Gastrocnemius medialis (tissue), 4 donors: ENCODE results near the gene FREM2. TPM values are rescaled to one million over a fixed set of nuclear protein-coding genes. Genes with fewer than 3 reads are reported as not detected.

Source experiments
- ATAC-seq, 2 donors: fragments of 150-250 bp; one replicate each; pipeline ENCODE4 v1.9.1; 2016
- DNase-seq, 2 donors: peaks; one replicate each; pipeline ENCODE4 v3.0.0-alpha.2; 2019
- H3K27ac ChIP-seq, 4 donors: fragments of 200-600 bp; sonication (generic); 1 replicate in 1 of 4; 2 replicates in 3 of 4; pipeline ENCODE4 v1.5.1; 2016 to 2018; ENCODE audit warnings: mild to moderate bottlenecking in 2 of 4, moderate library complexity in 1 of 4
- H3K27me3 ChIP-seq, 3 donors: fragments of 200-600 bp; sonication (generic) in 2 of 3; 1 replicate in 1 of 3; 2 replicates in 2 of 3; pipeline versions ENCODE4 v1.5.1 to v1.6.0; 2016 to 2019; ENCODE audit warnings: mild to moderate bottlenecking in 1 of 3, moderate library complexity in 1 of 3
- H3K36me3 ChIP-seq, 2 donors: fragments of 200-600 bp; sonication (generic) in 1 of 2; one replicate each; pipeline ENCODE4 v1.5.1; 2017 to 2018
- H3K4me1 ChIP-seq, 2 donors: fragments of 200-600 bp; sonication (generic) in 1 of 2; one replicate each; pipeline ENCODE4 v1.5.1; 2016 to 2017; ENCODE audit warnings: mild to moderate bottlenecking in 2 of 2
- H3K4me3 ChIP-seq, 4 donors: fragments of 200-600 bp; sonication (generic) in 3 of 4; 1 replicate in 1 of 4; 2 replicates in 3 of 4; pipeline ENCODE4 v1.5.1; 2016 to 2019; ENCODE audit warnings: mild to moderate bottlenecking in 2 of 4
- H3K9me3 ChIP-seq, 3 donors: fragments of 200-600 bp; sonication (generic) in 2 of 3; 1 replicate in 1 of 3; 2 replicates in 2 of 3; pipeline ENCODE4 v1.5.1; 2016 to 2019
- POLR2A ChIP-seq, 2 donors: fragments of 450-650 bp; IDR thresholded peaks; one replicate each; pipeline ENCODE4 v1.6.1; 2017; ENCODE audit warnings: antibody characterized with exemption in 2 of 2, mild to moderate bottlenecking in 2 of 2, moderate library complexity in 2 of 2
- in situ Hi-C, 4 donors: fragments of 200-750 bp; cut with MboI; loops; one replicate each; pipeline versions ENCODE4 v1.15.0 to v1.8.0; 2017; ENCODE audit warnings: low sequenced_read_pairs in 4 of 4
- intact Hi-C: fragments of 100-400 bp; cut with DNase I; formaldehyde crosslinking; loops from one replicate; pipeline ENCODE4 v1.15.1; 2023; ENCODE audit warnings: low total_unique reads
- total RNA-seq, 4 donors: library from RNA; depleted of rRNA; stranded (reverse); fragments of >200 nt; gene quantifications; one replicate each; pipeline versions ENCODE4 v1.1.0 to v1.2.3, GENCODE V29; 2016
- TF ChIP-seq, protein P1 (sequence below), 5 experiments: fragments of 450-650 bp in 3 of 5; fragments of 200-600 bp in 2 of 5; sonication (generic) in 2 of 5; IDR thresholded peaks in 4 of 5; conservative IDR thresholded peaks in 1 of 5; 1 replicate in 4 of 5; 2 replicates in 1 of 5; pipeline ENCODE4 v1.5.1; 2016 to 2019; ENCODE audit warnings: antibody characterized with exemption in 5 of 5, mild to moderate bottlenecking in 3 of 5, moderate library complexity in 3 of 5

Gene FREM2
- total RNA-seq, 4 donors from 2014 or later, result 1.3 to 6.4 (median 2.4) TPM

DNA sequence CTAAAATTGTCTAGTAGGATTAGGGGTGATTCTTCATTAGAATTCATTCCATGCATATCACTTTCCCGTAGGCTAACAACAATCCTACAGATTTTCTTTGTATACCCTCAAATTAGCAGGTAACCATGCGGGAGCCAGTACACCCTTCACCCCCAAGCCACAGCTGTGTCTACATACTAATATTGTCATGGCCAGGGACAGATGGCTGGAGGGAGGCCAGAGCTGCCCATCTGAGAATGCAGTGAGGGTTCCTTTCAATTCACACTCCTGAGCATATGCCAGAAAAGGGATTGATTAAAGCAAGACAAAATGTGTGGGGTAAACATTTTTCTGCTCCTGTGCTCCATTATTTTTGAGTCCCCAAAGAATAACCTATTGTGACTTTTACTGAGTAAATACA lies 68.9 kb downstream of the FREM2 start:
- Histone ChIP-seq H3K9me3 (no peaks in the 10 kb centered on the region), H3K27ac (no peak overlapping the region), H3K4me3 (no peak overlapping the region), H3K4me1 (peaks cover 8 to 12% of the 10 kb centered on the region in 2 donors), H3K27me3 (no peaks in the 10 kb centered on the region), H3K36me3 (no peaks in the 10 kb centered on the region)
- TF ChIP-seq, protein P1, sequence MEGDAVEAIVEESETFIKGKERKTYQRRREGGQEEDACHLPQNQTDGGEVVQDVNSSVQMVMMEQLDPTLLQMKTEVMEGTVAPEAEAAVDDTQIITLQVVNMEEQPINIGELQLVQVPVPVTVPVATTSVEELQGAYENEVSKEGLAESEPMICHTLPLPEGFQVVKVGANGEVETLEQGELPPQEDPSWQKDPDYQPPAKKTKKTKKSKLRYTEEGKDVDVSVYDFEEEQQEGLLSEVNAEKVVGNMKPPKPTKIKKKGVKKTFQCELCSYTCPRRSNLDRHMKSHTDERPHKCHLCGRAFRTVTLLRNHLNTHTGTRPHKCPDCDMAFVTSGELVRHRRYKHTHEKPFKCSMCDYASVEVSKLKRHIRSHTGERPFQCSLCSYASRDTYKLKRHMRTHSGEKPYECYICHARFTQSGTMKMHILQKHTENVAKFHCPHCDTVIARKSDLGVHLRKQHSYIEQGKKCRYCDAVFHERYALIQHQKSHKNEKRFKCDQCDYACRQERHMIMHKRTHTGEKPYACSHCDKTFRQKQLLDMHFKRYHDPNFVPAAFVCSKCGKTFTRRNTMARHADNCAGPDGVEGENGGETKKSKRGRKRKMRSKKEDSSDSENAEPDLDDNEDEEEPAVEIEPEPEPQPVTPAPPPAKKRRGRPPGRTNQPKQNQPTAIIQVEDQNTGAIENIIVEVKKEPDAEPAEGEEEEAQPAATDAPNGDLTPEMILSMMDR (IDR thresholded peaks at IDR 0.05 in 4 of 5, conservative IDR thresholded peaks at IDR 0.05 in 1 of 5), result no peak
- TF ChIP-seq POLR2A (IDR thresholded peaks at IDR 0.05), result no peak
- DNase-seq (no peak), ATAC-seq (no peak)
- in situ Hi-C loops (loop anchor here in 1 of 4 donors (10.0 kb wide), 1 partner anchor 59 kb away; no protein-coding TSS in a partner anchor), intact Hi-C loops (no loop called here)

DNA sequence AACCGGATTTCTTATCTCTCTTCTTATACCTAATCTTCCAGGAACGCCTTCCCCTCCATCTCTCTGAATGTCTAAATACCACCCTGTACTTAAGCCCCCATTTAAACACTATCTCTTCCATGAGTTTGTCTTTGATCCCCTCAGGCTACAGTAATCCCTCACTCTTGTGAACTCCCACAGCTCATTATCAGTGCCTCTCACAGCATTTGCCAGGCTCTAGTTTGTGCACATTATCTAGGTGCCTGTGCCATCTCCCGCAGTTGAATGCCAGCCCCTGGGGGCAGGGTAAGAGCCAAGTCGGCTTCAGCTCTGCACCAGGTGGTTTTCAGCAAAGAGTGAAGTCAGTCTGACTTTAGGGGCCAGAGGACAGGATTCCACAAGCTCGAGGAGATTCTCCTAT lies 71.4 kb downstream of the FREM2 start:
- Histone ChIP-seq H3K9me3 (no peaks in the 10 kb centered on the region), H3K4me3 (no peak overlapping the region), H3K4me1 (peaks cover 8 to 12% of the 10 kb centered on the region in 2 donors), H3K36me3 (no peaks in the 10 kb centered on the region), H3K27me3 (no peaks in the 10 kb centered on the region), H3K27ac (no peak overlapping the region)
- in situ Hi-C loops, result loop anchor here in 1 of 4 donors (10.0 kb wide), 1 partner anchor 57 kb away; no protein-coding TSS in a partner anchor
- ATAC-seq (no peak), DNase-seq (no peak)
- intact Hi-C loops, result no loop called here
- TF ChIP-seq POLR2A (IDR thresholded peaks at IDR 0.05), result no peak
- TF ChIP-seq, protein P1 (IDR thresholded peaks at IDR 0.05 in 4 of 5, conservative IDR thresholded peaks at IDR 0.05 in 1 of 5), result no peak

DNA sequence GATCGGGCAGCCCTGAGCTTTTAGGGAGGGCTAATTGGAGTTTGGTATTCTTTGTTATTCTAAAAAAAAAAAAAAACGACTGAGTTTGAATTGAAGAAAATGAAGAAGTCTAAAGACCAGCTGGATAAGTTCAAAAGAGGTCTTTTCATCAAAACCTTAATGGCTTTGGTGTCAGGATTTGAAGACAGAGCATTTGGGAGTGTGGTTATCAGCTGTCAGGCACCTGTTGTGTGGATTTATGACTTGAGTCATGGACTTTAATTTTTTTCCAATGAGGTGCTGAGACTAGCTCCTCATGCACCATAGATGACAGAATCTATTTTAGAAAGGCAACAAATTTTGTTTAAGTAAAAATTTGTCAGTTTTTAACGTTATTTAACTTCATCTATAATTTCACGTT lies 72.5 kb downstream of the FREM2 start:
- no peak for ATAC-seq
- intact Hi-C loops, result no loop called here

DNA sequence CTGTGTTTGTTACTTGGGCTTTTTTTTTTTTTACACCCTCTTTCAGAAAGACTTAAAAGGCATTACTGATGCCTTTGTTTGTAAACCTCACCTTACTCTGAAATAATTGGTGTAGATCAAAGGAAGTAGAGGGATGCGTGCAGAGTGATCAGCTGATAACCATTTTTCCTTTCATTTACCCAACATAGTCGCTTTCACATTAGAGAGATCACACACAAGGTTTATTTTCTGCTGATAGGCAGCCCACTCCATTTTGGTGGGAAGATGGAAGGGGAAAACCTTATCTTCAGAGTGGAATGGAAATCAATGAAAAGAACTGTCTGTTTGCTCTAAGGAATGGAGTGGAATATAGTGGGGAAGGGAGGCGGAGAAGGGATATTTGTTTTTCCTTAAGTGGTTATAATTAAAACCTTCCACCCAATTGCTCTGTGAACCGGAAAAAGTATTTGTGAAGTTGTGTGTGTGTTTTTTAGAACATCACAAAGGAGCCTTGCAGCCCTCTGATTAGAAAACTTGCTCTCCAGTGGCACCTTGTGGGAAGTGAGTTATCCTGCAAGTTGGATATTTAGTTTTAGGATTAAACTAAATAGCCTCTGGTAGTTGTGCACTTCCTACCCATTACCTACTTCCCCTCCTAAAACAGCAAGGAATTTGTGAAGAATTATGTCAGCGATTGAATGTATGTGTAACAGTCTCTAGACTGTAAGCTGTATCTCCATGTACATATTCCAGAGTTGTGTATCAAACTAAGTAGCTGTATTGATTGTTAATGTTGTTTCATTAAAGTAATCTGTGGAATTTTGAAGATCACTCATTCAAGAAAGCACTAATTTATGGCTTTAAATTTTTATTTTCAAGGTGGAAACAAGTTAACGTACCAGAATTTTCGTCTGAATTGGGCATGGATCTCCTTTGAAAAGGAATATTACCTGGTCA lies 76.8 kb downstream of the FREM2 start:
- H3K4me1 ChIP-seq, result peaks cover 4 to 5% of the 10 kb centered on the region in 2 donors
- DNase-seq (no peak), ATAC-seq (peak in 1 of 2 donors; percentile 78)
- in situ Hi-C loops, result loop anchor here in 1 of 4 donors (10.0 kb wide), 1 partner anchor 79 kb away; the partner anchor contains the start of gene FREM2
- H3K27me3 ChIP-seq, result no peaks in the 10 kb centered on the region
- TF ChIP-seq, protein P1 (IDR thresholded peaks at IDR 0.05 in 4 of 5, conservative IDR thresholded peaks at IDR 0.05 in 1 of 5), result peak; percentile 36 to 67 (median 56)
- TF ChIP-seq POLR2A (IDR thresholded peaks at IDR 0.05), result no peak
- no peak overlapping the region for H3K27ac ChIP-seq
- intact Hi-C loops, result loop anchor here (1.0 kb wide), 1 partner anchor 77 kb away; no protein-coding TSS in a partner anchor
- H3K4me3 ChIP-seq, result no peak overlapping the region
- H3K9me3 ChIP-seq, result no peaks in the 10 kb centered on the region
- no peaks in the 10 kb centered on the region for H3K36me3 ChIP-seq

More for the DNA sequence above, 72.5 kb downstream of the FREM2 start:
- DNase-seq, result no peak
- TF ChIP-seq, protein P1 (IDR thresholded peaks at IDR 0.05 in 4 of 5, conservative IDR thresholded peaks at IDR 0.05 in 1 of 5), result no peak
- no peak for TF ChIP-seq POLR2A (IDR thresholded peaks at IDR 0.05)
- Histone ChIP-seq H3K27me3 (no peaks in the 10 kb centered on the region), H3K27ac (no peak overlapping the region), H3K9me3 (no peaks in the 10 kb centered on the region), H3K4me3 (no peak overlapping the region), H3K4me1 (peaks cover 8 to 16% of the 10 kb centered on the region in 2 donors), H3K36me3 (no peaks in the 10 kb centered on the region)
- in situ Hi-C loops, result loop anchor here in 1 of 4 donors (10.0 kb wide), 1 partner anchor 55 kb away; no protein-coding TSS in a partner anchor
